Suprapubic skin (tissue), 2 donors: ENCODE measurements around the gene ALDH5A1.

Source experiments
- EP300 ChIP-seq: sonication (generic); formaldehyde crosslinking; IDR thresholded peaks from one replicate; pipeline ENCODE4 v1.6.1; 2017; ENCODE audit warnings: antibody characterized with exemption
- POLR2A ChIP-seq, 2 donors: fragments of 450-650 bp; IDR thresholded peaks; one replicate each; pipeline ENCODE4 v1.6.1; 2017; ENCODE audit warnings: antibody characterized with exemption in 2 of 2, mild to moderate bottlenecking in 2 of 2, moderate library complexity in 2 of 2

GRCh38 chr6:24464253-24465038, 30.3 kb upstream of the ALDH5A1 start:
- TF ChIP-seq EP300 (no peak), POLR2A (IDR thresholded peaks at IDR 0.05) (no peak)
